Renal cortical epithelial cell (primary cell): ENCODE measurements around the gene ARHGAP23. TPM values are rescaled to one million over a fixed set of nuclear protein-coding genes. Genes with fewer than 3 reads are reported as not detected.
"Not testable (repeated sequence)": the region's sequence is repeated elsewhere in the genome, so short reads cannot be mapped to it uniquely, and the experiment has no call there.

Source experiments
- DNase-seq: peaks from one replicate; pipeline ENCODE4 v3.0.0-alpha.2; 2011; ENCODE audit warnings: low read depth
- total RNA-seq: library from RNA; depleted of rRNA; stranded (reverse); fragments of >200 nt; gene quantifications from 2 replicates; pipeline ENCODE4 v1.2.3, GENCODE V29; 2014

ARHGAP23 gene
- total RNA-seq, 1 donor from 2014 or later, result 47.9 TPM

- no peak for DNase-seq
Observed at GRCh38 chr17:38421871-38422827, 6.1 kb upstream of the ARHGAP23 start.

GRCh38 chr17:38424297-38424972, 3.8 kb upstream of the ARHGAP23 start:
- DNase-seq, result no peak

GRCh38 chr17:38425031-38425430, 3.2 kb upstream of the ARHGAP23 start:
- no peak for DNase-seq

GRCh38 chr17:38425744-38426143, 2.5 kb upstream of the ARHGAP23 start:
- DNase-seq, result no peak

GRCh38 chr17:38426441-38426840, 1.8 kb upstream of the ARHGAP23 start:
- DNase-seq, result no peak

GRCh38 chr17:38427160-38427949, 909 bp upstream of the ARHGAP23 start:
- no peak for DNase-seq

- DNase-seq, result peak; percentile 57
Observed at GRCh38 chr17:38428643-38429371, 543 bp downstream of the ARHGAP23 start.

- DNase-seq, result no peak
Observed at GRCh38 chr17:38429476-38430100, 1.3 kb downstream of the ARHGAP23 start.

- peak; percentile 69 for DNase-seq
Observed at GRCh38 chr17:38430316-38430715, 2.1 kb downstream of the ARHGAP23 start.

- DNase-seq, result no peak
Observed at GRCh38 chr17:38430822-38431221, 2.6 kb downstream of the ARHGAP23 start.

GRCh38 chr17:38431346-38432145, 3.3 kb downstream of the ARHGAP23 start:
- no peak for DNase-seq

- DNase-seq, result no peak
Observed at GRCh38 chr17:38434178-38434665, 6.0 kb downstream of the ARHGAP23 start.

GRCh38 chr17:38435795-38436194, 7.5 kb downstream of the ARHGAP23 start:
- DNase-seq, result no peak

GRCh38 chr17:38436386-38436785, 8.1 kb downstream of the ARHGAP23 start:
- DNase-seq, result no peak

- DNase-seq, result not testable (repeated sequence)
Observed at GRCh38 chr17:38437313-38437712, 9.0 kb downstream of the ARHGAP23 start.

- DNase-seq, result no peak
Observed at GRCh38 chr17:38439436-38439835, 11.2 kb downstream of the ARHGAP23 start.

GRCh38 chr17:38440614-38441397, 12.5 kb downstream of the ARHGAP23 start:
- no peak for DNase-seq

- no peak for DNase-seq
Observed at GRCh38 chr17:38441429-38442061, 13.3 kb downstream of the ARHGAP23 start.

GRCh38 chr17:38442548-38442947, 14.3 kb downstream of the ARHGAP23 start:
- DNase-seq, result no peak
